Mucosa of descending colon (tissue), 3 donors: ENCODE results near the gene CACNA2D2. TPM values are rescaled to one million over a fixed set of nuclear protein-coding genes. Genes with fewer than 3 reads are reported as not detected.

Experiments
- ATAC-seq: fragments of 200-7000 bp; cut with Tn5 transposase; one replicate; pipeline ENCODE4 v1.9.1; 2020; ENCODE audit warnings: mild to moderate bottlenecking, moderate library complexity
- DNase-seq, 3 donors: peaks; one replicate each; pipeline ENCODE4 v3.0.0-alpha.2; 2020
- H3K36me3 ChIP-seq: fragments of 200-600 bp; one replicate; pipeline ENCODE4 v1.8.0; 2021; ENCODE audit warnings: low read depth, mild to moderate bottlenecking
- H3K4me1 ChIP-seq: fragments of 200-600 bp; one replicate; pipeline ENCODE4 v1.8.0; 2021; ENCODE audit warnings: low read depth, mild to moderate bottlenecking
- H3K4me3 ChIP-seq: fragments of 200-600 bp; one replicate; pipeline ENCODE4 v1.8.0; 2021; ENCODE audit warnings: mild to moderate bottlenecking
- H3K9me3 ChIP-seq: fragments of 200-600 bp; one replicate; pipeline ENCODE4 v1.8.0; 2021; ENCODE audit warnings: mild to moderate bottlenecking
- CTCF ChIP-seq: fragments of 200-600 bp; IDR thresholded peaks from one replicate; pipeline ENCODE4 v1.8.0; 2022; ENCODE audit warnings: antibody characterized with exemption, mild to moderate bottlenecking
- intact Hi-C, 2 donors: fragments of 100-400 bp; cut with DNase I in 1 of 2; cut with micrococcal nuclease in 1 of 2; formaldehyde crosslinking; loops; one replicate each; pipeline versions ENCODE4 v1.11.0 to v1.11.1; 2022; cut with DNase I, micrococcal nuclease
- total RNA-seq, 3 donors: library from RNA; stranded (reverse); fragmentation: NEBNext Ultra II Directional in 2 of 3; extraction: Animal tissue kit (Norgen Biotek cat#: 25700) in 2 of 3; gene quantifications; one replicate each; pipeline versions ENCODE4 v1.2.1 to v1.2.4, GENCODE V29; 2021 to 2023
- donor health status: DM: no; HTN: no; CAD: no; lungs with moderate emphysema.
- donor health status: DM: no; HTN: no; CAD: no.
- donor health status: DM: no; HTN: yes; CAD: no.

The CACNA2D2 gene
- total RNA-seq, 3 donors from 2014 or later, result 1.5 to 4.9 (median 3.8) TPM

DNA sequence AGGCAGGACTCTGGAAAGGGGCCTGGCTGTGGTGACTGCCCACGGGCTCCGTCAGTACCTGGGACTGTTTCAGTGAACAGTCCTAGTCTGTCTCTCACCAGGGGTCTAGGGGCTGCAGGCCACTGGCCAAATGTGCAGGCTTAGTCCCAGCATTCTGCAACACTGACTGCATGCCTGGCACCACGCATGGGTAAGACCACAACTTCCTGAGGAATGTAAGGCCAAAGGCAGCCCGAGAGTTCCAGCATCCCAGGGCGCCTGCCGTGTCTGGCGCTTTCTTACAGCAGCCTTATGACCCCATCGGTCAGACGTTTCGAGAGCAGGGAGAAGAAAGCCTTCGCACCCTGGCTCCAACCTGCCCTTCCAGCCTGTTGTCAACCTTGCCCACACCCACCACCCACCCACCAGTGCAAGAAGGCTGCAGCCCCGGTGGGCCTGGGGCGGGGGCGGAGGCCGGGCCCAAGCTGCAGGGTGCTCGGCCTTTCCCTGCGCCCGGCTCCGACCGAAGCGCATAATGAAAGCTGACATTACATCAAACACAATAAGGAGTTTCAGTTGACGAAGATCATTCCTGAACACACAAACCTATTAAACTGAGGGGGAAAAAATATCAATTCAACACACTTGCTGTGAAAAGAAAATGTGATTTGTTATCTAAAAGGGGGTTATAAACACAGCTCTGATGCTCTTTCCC lies 114.6 kb downstream of the CACNA2D2 start:
- H3K4me3 ChIP-seq, result no peak overlapping the region
- intact Hi-C loops, result no loop called here
- H3K9me3 ChIP-seq, result no peaks in the 10 kb centered on the region
- H3K36me3 ChIP-seq, result no peaks in the 10 kb centered on the region
- ATAC-seq (no peak), DNase-seq (no peak)
- H3K4me1 ChIP-seq, result peaks cover 3% of the 10 kb centered on the region
- no peak for TF ChIP-seq CTCF

GRCh38 chr3:50388016-50388719 lies 115.3 kb downstream of the CACNA2D2 start:
- peak; percentile 15 for ATAC-seq

GRCh38 chr3:50385754-50386153 lies 117.7 kb downstream of the CACNA2D2 start:
- intact Hi-C loops, result no loop called here
- Histone ChIP-seq H3K4me1 (peaks cover 2% of the 10 kb centered on the region), H3K4me3 (no peak overlapping the region), H3K9me3 (no peaks in the 10 kb centered on the region), H3K36me3 (no peaks in the 10 kb centered on the region)
- no peak for ATAC-seq
- no peak for TF ChIP-seq CTCF
- DNase-seq, result no peak

More at GRCh38 chr3:50388016-50388719, 115.3 kb downstream of the CACNA2D2 start:
- TF ChIP-seq CTCF, result no peak
- Histone ChIP-seq H3K4me1 (peaks cover 3% of the 10 kb centered on the region), H3K9me3 (no peaks in the 10 kb centered on the region), H3K4me3 (no peak overlapping the region), H3K36me3 (no peaks in the 10 kb centered on the region)
- intact Hi-C loops, result no loop called here
- DNase-seq, result no peak

DNA sequence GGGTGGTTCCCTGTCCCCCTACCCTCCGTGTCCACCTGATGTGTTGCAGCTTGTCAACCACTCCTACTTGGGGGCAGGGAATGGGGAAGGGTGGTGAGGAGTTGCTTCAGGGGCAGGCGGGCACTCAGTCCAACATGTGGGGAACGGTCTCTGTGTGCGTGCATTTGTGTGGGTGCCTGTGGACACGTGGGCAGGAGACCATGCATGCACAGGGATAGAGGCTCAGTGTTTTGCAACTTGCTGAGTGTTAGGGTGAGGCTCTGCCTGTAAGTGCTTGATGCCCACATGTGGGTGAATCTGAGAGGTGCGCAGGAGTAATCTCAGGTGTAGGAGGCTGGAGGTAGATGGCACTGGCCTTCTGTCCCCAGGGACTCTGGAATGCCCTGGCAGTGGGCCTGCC lies 119.7 kb downstream of the CACNA2D2 start:
- H3K4me3 ChIP-seq, result no peak overlapping the region
- no peaks in the 10 kb centered on the region for H3K36me3 ChIP-seq
- ATAC-seq (no peak), DNase-seq (no peak)
- H3K4me1 ChIP-seq, result no peaks in the 10 kb centered on the region
- intact Hi-C loops, result no loop called here
- H3K9me3 ChIP-seq, result no peaks in the 10 kb centered on the region
- TF ChIP-seq CTCF, result no peak

- TF ChIP-seq CTCF, result no peak
- H3K9me3 ChIP-seq, result no peaks in the 10 kb centered on the region
These were observed 120.7 kb downstream of the CACNA2D2 start for GRCh38 chr3:50382722-50383121.

More at GRCh38 chr3:50382722-50383121, 120.7 kb downstream of the CACNA2D2 start:
- Histone ChIP-seq H3K36me3 (no peaks in the 10 kb centered on the region), H3K4me1 (no peaks in the 10 kb centered on the region), H3K4me3 (no peak overlapping the region)
- intact Hi-C loops, result no loop called here
- ATAC-seq (no peak), DNase-seq (no peak)
